Femur (tissue), 1 donor: ENCODE results near the gene SLC52A1.
"Not testable (repeated sequence)": the region's sequence is repeated elsewhere in the genome, so short reads cannot be mapped to it uniquely, and the experiment has no call there.

ENCODE experiments used
- DNase-seq: peaks from one replicate; pipeline ENCODE4 v3.0.0-alpha.2; 2017

SLC52A1 gene

GRCh38 chr17:5030168-5030567, 5.1 kb downstream of the SLC52A1 start:
- not testable (repeated sequence) for DNase-seq

- DNase-seq: no peak
These were observed 7.3 kb downstream of the SLC52A1 start for GRCh38 chr17:5027916-5028315.

- no peak for DNase-seq
These were observed 7.9 kb downstream of the SLC52A1 start for GRCh38 chr17:5027299-5027698.

- DNase-seq: no peak
These were observed 10.6 kb downstream of the SLC52A1 start for GRCh38 chr17:5024604-5025003.

- DNase-seq: no peak
These were observed 11.6 kb downstream of the SLC52A1 start for GRCh38 chr17:5023588-5024147.

- DNase-seq: no peak
These were observed 13.0 kb downstream of the SLC52A1 start for GRCh38 chr17:5022171-5022711.

GRCh38 chr17:5020502-5021023, 14.7 kb downstream of the SLC52A1 start:
- no peak for DNase-seq

GRCh38 chr17:5019475-5019956, 15.7 kb downstream of the SLC52A1 start:
- DNase-seq: no peak

GRCh38 chr17:5014357-5014756, 20.9 kb downstream of the SLC52A1 start:
- DNase-seq: no peak

DNA sequence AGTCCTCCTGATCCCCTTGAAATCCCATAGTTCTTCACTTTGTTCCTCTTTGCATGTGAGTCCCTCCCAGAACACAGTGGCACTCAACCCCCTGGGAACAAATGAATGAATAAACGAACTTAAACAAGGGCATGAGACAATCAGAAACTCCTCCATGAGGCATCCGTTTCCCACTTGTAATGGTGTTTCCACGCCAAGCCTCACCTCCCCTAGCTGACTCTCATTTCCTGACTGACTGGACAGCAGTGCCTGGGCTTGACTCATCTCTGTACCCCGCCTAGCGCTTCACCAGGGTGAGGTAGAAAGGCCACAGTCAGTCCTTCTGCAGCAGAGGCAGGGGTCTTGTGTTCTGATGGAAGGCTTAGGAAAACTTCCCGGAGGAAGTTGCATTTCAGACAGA, 23.3 kb downstream of the SLC52A1 start:
- no peak for DNase-seq

GRCh38 chr17:5003214-5003867, 31.9 kb downstream of the SLC52A1 start:
- DNase-seq: no peak

DNA sequence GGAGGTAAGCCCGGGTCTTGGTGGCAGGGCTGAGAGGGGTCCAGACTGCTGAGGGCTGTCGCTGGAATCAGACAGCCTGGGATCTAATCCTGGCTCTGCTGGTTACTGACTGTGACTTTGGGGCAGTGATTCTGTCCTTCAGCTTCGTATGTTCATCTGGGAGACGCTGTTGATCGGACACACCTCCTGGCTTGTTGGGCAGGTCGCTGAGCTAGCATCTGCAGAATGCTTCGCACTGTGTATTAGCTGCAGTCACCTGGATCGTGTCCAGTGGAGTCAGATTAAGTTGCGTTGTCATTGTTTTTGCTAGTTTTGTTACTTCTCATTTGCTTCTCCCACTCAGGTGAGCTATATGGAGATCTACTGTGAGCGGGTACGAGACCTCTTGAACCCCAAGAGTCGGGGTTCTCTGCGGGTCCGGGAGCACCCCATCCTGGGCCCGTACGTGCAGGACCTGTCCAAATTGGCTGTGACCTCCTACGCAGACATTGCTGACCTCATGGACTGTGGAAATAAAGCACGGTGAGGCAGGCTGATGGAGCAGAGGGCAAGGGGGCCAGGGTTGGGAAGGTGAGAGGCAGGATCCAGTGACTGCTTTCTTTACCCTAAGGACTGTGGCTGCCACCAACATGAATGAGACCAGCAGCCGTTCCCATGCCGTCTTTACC, 33.0 kb downstream of the SLC52A1 start:
- no peak for DNase-seq

DNA sequence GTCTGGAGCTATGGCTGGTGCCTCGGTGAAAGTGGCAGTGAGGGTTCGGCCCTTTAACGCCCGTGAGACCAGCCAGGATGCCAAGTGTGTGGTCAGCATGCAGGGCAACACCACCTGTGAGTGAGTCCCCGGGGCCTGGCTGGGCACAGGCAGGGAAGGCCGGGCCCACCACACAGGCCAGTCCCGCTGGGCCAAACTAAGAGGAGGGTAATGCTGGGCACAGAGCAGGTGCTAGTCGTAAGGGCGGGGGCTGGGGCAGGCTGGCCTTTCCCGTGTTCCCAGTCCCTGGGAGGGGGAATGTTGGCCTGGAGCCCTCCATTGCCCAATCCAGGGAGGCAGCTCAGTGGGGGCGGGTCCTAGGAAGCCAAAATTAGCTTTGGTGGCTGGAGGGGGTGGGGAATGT, 35.0 kb downstream of the SLC52A1 start:
- peak; percentile 70 for DNase-seq

DNA sequence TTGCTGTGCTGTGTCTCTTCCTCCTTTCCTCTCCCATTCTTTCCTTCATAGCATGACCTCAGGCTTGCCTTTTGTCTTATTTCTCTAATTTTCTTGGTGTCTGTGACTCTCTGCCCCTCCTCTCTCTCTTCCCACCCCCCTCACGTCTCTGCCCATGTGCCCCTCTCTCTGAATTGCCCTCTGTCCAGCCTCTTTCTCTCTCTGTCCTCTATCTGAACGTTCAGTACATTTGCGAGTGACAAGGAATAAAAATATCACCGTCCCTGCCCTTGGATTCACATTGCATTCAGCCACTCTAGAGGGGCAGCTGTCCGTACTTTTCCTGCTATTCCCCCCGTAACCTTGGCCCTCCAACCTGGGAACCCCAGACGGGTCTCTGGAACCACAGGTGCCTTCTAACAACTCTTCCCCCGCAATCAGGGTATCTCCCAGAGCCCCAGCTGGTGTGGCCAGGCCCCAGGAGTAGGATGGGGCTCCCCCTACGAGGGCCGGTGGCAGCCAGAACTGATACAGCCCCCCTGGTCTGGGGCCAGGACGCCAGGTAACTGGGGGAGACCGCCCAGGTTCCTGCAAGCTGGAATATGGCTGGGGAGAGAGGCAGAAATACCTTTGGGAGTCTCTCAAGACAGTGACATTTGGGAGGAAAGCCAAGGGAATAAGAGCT, 35.7 kb downstream of the SLC52A1 start:
- no peak for DNase-seq

DNA sequence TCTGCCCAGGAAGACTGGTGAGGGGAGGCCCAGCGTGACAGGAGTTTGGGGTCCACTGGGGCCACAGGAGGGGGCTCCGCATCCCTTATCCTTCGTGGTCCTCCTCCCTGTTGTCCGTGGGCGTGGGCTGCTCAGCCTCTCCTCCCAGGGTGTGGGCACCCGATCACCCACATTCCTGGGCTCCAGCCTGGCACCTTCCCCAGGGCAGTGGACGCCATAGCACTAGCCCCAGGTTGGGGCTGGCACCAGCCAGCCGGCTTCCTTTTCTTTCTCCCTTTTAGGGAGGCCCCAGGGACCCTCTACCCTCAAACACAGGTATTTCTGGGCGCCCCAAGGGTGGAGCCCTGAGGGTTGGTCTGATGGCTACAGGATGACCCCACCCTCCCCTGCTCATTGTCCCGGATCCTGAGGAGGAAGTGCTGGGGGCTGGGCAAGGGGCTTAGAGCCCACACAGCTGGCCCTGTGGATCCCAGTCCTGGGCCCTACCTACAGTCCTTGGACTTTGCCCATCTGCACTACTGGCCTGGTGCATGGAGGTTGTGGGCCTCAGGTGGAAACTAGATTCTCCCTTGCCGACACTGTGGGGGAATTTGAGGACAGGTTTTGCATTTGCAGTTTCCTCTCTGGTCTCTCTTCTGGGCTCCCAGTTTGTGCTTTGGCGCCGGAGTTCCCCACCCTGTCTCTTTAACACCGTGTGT, 36.3 kb downstream of the SLC52A1 start:
- DNase-seq: no peak

- peak; percentile 65 for DNase-seq
These were observed 37.0 kb downstream of the SLC52A1 start for GRCh38 chr17:4998027-4998731.

- DNase-seq: peak; percentile 95
These were observed 37.8 kb downstream of the SLC52A1 start, which contains the start of the genes INCA1 and KIF1C for GRCh38 chr17:4997302-4998026. INCA1 (minus strand) TSS chr17:4997522; CDS start chr17:4994437, 3,085 bp downstream. KIF1C (plus strand) TSS chr17:4997950; CDS start chr17:5000247, 2,297 bp downstream.

DNA sequence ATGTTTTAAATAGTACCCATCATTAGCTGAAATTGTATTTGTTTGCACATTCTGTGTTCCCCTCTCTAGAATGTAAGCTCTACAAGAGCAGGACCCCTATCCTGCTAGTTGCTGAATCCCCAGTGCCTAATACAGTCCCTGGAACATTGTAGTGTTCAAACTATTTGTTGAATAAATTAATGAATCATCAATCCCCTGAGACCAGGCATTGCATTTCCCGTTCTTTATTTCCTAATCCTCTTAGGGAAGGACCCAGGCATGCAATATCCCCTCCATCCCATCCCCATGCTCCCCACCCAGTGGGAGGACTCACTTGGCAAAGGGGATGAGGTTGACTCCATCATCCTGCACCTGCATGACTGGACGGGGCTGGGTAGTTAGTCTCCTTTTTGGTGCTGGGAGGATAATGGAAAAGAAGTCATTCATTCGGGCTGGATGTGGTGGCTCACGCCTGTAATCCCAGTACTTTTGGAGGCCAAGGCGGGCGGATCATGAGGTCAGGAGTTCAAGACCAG, 41.1 kb downstream of the SLC52A1 start:
- DNase-seq: no peak

GRCh38 chr17:4987767-4988567, 47.3 kb downstream of the SLC52A1 start:
- DNase-seq: peak; percentile 68
